Right atrium auricular region (tissue), 2 donors: ENCODE measurements around the gene KDM3B. TPM values are rescaled to one million over a fixed set of nuclear protein-coding genes. Genes with fewer than 3 reads are reported as not detected.
A peak's percentile ranks its signal among the peaks of the same experiment; 100 is the strongest.

Experiments
- DNase-seq: peaks from one replicate; pipeline ENCODE4 v3.0.0-alpha.2; 2019; ENCODE audit warnings: low spot score
- H3K27ac ChIP-seq, 2 donors: fragments of 200-600 bp; sonication (generic); 1 replicate in 1 of 2; 2 replicates in 1 of 2; pipeline ENCODE4 v1.5.1; 2016 to 2019
- H3K27me3 ChIP-seq, 2 donors: fragments of 200-600 bp; sonication (generic); one replicate each; pipeline versions ENCODE4 v1.5.1 to v1.6.0; 2017 to 2019
- H3K36me3 ChIP-seq: fragments of 200-600 bp; sonication (generic); one replicate; pipeline ENCODE4 v1.5.1; 2016
- H3K4me1 ChIP-seq, 2 donors: fragments of 200-600 bp; sonication (generic); one replicate each; pipeline versions ENCODE4 v1.5.1 to v1.6.0; 2017 to 2019
- H3K4me3 ChIP-seq, 2 donors: fragments of 200-600 bp; sonication (generic); 1 replicate in 1 of 2; 2 replicates in 1 of 2; pipeline ENCODE4 v1.5.1; 2017 to 2019; ENCODE audit warnings: mild to moderate bottlenecking in 1 of 2, moderate library complexity in 1 of 2
- H3K9me3 ChIP-seq, 2 donors: fragments of 200-600 bp; sonication (generic); one replicate each; pipeline ENCODE4 v1.5.1; 2019
- total RNA-seq, 2 donors: library from RNA; depleted of rRNA; stranded (reverse); fragments of >200 nt; gene quantifications; one replicate each; pipeline ENCODE4 v1.1.0, GENCODE V29; 2016
- TF ChIP-seq, protein P1 (sequence below), 2 donors: fragments of 200-600 bp; sonication (generic); IDR thresholded peaks; one replicate each; pipeline ENCODE4 v1.5.1; 2019; ENCODE audit warnings: antibody characterized with exemption in 2 of 2

Gene KDM3B
- total RNA-seq, 2 donors from 2014 or later = 42.9 to 46.9 TPM

DNA sequence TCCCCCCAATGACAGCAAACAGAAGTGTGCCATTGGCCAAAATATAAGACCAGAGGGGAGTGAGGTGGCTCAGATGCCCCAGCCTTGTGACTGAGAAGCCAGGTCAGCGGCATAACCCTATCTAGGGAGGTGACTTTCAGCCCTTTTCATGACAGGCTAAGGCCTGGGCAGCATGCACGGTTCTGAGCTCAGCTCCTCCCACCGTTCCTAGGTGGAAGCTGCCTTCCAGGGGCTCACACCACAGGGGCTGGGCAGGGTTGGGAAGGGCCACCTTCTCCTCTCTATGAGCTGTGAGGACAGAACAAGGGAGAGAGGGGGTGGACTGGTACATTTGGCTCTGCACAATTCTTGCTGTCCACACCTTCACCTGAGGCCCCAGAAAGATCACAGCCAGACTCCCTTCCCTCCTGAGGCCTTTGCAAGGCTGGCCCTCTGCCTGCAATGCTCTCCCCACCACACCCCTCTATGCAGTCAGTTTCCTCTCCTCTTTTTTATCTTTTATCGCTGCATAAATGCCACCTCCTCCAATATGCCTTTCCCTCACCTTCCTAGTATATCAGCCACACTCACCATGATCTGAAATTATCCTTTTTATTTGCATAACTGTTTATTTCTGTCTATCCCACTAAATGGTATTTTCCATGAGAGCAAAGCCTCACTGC, 107.7 kb downstream of the KDM3B start:
- peaks cover 0 to 45% of the 10 kb centered on the region in 2 donors for H3K4me1 ChIP-seq
- TF ChIP-seq, protein P1, sequence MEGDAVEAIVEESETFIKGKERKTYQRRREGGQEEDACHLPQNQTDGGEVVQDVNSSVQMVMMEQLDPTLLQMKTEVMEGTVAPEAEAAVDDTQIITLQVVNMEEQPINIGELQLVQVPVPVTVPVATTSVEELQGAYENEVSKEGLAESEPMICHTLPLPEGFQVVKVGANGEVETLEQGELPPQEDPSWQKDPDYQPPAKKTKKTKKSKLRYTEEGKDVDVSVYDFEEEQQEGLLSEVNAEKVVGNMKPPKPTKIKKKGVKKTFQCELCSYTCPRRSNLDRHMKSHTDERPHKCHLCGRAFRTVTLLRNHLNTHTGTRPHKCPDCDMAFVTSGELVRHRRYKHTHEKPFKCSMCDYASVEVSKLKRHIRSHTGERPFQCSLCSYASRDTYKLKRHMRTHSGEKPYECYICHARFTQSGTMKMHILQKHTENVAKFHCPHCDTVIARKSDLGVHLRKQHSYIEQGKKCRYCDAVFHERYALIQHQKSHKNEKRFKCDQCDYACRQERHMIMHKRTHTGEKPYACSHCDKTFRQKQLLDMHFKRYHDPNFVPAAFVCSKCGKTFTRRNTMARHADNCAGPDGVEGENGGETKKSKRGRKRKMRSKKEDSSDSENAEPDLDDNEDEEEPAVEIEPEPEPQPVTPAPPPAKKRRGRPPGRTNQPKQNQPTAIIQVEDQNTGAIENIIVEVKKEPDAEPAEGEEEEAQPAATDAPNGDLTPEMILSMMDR (IDR thresholded peaks at IDR 0.05) = no peak
- H3K27me3 ChIP-seq = no peaks in the 10 kb centered on the region
- no peaks in the 10 kb centered on the region for H3K36me3 ChIP-seq
- H3K27ac ChIP-seq = no peak overlapping the region
- no peak for DNase-seq
- H3K9me3 ChIP-seq = no peaks in the 10 kb centered on the region
- no peak overlapping the region for H3K4me3 ChIP-seq

- peaks cover 0 to 55% of the 10 kb centered on the region in 2 donors for H3K4me1 ChIP-seq
- peak overlapping the region; percentile 43 to 44 for H3K27ac ChIP-seq
- TF ChIP-seq, protein P1 (IDR thresholded peaks at IDR 0.05) = no peak
- no peaks in the 10 kb centered on the region for H3K27me3 ChIP-seq
- H3K9me3 ChIP-seq = no peaks in the 10 kb centered on the region
- peaks cover 2% of the 10 kb centered on the region for H3K36me3 ChIP-seq
- no peak overlapping the region for H3K4me3 ChIP-seq
- peak; percentile 70 for DNase-seq
Observed at GRCh38 chr5:138461343-138462125, 109.0 kb downstream of the KDM3B start.

DNA sequence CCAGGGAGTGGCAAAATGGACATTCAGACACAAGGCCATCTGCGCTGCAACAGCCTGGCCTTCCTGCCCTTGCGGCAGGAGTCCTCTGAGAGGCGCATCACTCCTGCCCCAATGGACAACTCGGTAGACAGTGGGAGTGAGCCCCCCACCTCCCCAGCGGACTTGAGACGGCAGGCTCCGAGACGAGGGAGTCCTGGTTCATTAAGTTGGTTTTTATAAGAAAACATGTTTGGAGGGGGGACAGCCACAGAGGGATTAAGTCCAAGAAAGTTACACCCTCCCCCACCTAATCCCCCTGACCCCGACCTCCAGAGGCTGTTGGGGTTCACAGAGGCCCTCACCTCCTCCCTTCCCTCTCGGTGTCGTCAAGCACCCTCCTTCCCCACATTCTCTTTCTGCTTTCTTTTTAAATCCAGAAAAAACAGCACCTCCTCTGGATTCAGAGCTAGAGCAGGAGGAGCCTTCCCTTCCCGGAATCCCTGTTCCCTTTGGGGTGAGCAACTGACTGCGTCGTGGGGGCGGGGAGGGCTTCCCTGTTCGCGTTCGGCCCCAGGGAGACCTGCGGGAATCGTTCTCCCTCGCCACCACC, 111.0 kb downstream of the KDM3B start:
- no peak for DNase-seq
- H3K27ac ChIP-seq = peak overlapping the region; percentile 96 to 99
- peaks cover 0 to 60% of the 10 kb centered on the region in 2 donors for H3K4me1 ChIP-seq
- H3K9me3 ChIP-seq = no peaks in the 10 kb centered on the region
- peak overlapping the region; percentile 73 to 83 for H3K4me3 ChIP-seq
- TF ChIP-seq, protein P1 (IDR thresholded peaks at IDR 0.05) = no peak
- H3K27me3 ChIP-seq = no peaks in the 10 kb centered on the region
- H3K36me3 ChIP-seq = peaks cover 18% of the 10 kb centered on the region

DNA sequence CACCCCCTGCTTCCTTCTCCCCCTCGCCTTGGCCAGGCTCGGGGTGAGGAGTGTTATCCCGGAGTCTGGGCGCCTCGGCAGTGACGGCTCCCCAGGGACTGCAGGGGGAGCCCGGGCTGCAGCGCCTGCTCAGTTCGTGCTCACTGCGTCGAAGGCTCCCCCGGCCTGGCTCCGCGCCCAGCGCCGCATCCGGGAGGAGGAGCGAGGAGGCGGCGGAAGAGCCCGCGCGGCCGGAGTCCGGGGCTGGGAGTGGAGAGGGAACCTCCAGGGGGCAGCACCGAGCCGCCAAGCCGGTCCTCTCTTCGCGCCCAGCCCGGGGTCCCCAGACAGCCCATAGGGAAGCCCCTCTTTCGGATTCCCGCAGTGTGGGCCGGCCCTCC, 111.5 kb downstream of the KDM3B start:
- Histone ChIP-seq H3K4me3 (peak overlapping the region; percentile 73 to 83), H3K4me1 (peaks cover 0 to 55% of the 10 kb centered on the region in 2 donors)

DNA sequence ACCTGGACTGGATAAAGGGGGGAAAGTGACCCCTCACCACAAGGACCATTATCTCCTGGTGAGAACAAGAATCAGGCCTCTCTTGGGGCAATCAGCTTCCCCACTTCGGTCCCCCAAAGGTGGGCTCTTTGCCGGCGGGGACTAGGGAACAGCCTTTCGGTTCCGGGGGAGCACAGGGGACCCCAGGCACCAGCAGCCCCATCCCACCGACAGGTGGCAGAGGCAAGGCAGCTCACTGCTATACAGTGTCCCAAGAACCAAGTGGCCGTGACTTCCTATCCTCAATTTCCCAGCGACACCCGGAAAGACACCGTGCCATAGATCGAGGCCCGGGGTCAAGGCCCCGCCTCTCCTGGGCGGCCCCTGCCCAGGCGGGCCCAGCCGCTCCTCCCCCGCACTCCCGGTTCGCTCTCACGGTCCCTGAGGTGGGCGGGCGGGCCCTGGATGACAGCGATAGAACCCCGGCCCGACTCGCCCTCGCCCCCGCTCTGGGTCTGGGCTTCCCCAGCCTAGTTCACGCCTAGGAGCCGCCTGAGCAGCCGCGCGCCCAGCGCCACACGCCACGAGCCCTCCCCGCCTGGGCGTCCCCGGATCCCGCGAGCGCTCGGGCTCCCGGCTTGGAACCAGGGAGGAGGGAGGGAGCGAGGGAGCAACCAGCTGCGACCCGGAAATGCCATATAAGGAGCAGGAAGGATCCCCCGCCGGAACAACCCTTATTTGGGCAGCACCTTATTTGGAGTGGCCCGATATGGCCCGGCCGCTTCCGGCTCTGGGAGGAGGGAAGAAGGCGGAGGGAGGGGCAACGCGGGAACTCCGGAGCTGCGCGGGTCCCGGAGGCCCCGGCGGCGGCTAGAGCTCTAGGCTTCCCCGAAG, 112.1 kb downstream of the KDM3B start:
- H3K4me3 ChIP-seq = peak overlapping the region; percentile 73 to 83
- peaks cover 18% of the 10 kb centered on the region for H3K36me3 ChIP-seq
- H3K4me1 ChIP-seq = peaks cover 0 to 49% of the 10 kb centered on the region in 2 donors
- peak overlapping the region; percentile 96 to 99 for H3K27ac ChIP-seq
- no peaks in the 10 kb centered on the region for H3K9me3 ChIP-seq
- peak; percentile 99 for DNase-seq
- TF ChIP-seq, protein P1 (IDR thresholded peaks at IDR 0.05) = peak; percentile 25 to 63
- H3K27me3 ChIP-seq = no peaks in the 10 kb centered on the region

More for the DNA sequence above, 111.5 kb downstream of the KDM3B start:
- TF ChIP-seq, protein P1 (IDR thresholded peaks at IDR 0.05) = peak; percentile 94 to 95
- Histone ChIP-seq H3K27ac (peak overlapping the region; percentile 96 to 99), H3K9me3 (no peaks in the 10 kb centered on the region), H3K27me3 (no peaks in the 10 kb centered on the region), H3K36me3 (peaks cover 18% of the 10 kb centered on the region)
- peak; percentile 93 for DNase-seq
